GM19468 (cell line): ENCODE measurements around the gene SLC16A1.
"Not testable (repeated sequence)": the region's sequence is repeated elsewhere in the genome, so short reads cannot be mapped to it uniquely, and the experiment has no call there.

Experiments
- ATAC-seq: cut with Tn5 transposase; IDR thresholded peaks from one replicate; pipeline ENCODE4 v1.9.1; 2021; ENCODE audit warnings: mild to moderate bottlenecking, moderate library complexity, moderate number of reproducible peaks; ENCODE audit not compliant: unreplicated experiment; ENCODE audit errors: extremely low read depth

SLC16A1 gene

DNA sequence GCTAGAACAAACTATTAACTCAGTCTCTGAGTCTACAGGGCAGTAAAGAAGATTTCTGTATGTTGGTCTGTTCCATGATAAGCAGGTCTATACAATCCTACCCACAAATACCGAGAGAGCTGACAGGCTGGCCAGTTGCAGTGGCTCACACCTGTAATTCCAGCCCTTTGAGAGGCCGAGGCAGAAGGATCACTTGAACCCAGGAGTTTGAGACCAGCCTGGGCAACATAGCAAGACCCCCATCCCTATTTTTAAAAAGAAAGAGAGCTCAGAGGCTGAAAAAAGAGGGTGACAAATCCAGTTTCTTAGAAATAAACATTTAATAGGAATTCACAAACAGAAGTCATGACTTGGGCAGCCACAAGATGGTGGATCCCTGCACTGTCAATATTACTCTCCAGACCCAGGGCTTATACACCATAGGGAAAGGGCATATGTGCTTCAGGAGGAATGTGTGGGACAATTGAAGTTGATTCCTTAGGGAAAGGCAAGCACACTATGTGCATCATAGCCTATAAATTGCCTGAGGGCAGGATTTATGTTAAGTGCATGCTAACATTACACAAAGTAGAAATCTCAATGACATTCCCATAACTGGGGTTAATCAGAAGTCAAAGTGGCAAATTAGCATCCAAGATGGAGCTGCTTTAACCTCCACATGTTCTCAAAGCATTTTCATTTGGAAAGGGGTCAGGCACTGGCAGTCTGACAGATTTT is 66.8 kb downstream of the SLC16A1 start:
- no peak for ATAC-seq

DNA sequence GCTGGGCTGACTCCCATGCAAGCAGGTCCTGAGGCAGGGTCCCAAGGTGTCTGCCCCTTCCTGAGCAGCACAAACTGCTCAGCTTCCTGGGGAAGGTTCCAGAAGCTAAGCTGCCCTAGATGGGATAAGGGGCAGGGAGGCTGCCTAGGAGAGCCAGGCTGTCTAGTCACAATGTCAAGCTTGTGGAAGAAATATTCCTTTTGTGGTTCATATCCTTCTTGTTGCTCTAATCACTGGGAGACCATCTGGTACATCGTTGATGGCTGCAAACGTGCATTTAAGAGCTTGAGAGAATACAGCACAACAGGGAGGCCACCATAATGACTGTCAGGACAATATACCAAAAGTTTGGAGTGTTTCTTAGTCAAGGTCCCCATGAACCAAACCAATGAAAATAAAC is 67.4 kb downstream of the SLC16A1 start:
- no peak for ATAC-seq

DNA sequence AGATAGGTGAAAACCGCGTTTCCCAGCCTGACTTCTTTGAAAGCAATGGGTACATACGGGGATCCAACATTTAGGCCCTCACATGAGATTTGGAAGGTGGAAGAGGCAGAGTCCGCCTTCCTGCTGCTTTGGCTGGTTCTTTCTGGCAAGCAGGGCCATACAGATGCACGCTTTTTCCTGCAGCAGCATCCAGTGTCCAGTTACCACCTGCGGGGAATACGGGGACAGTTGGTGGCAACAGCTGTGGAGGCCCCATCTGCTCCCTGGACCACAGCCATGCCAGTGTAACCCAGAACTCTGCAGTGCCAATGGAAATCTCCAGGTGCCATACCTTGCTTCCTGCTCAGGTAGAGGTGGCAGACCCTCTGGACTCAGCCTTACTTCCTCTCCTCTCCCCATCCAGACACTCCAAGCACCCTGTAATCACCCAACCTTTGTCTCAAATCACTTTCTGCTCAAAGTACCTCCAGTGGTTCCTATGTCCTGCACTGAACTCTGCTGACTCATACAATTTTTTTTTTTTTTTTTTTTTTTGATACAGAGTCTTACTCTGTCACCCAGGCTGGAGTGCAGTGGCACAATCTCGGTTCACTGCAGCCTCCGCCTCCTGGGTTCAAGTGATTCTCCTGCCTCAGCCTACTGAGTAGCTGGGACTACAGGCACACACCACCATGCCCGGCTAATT is 68.3 kb downstream of the SLC16A1 start:
- ATAC-seq = no peak

DNA sequence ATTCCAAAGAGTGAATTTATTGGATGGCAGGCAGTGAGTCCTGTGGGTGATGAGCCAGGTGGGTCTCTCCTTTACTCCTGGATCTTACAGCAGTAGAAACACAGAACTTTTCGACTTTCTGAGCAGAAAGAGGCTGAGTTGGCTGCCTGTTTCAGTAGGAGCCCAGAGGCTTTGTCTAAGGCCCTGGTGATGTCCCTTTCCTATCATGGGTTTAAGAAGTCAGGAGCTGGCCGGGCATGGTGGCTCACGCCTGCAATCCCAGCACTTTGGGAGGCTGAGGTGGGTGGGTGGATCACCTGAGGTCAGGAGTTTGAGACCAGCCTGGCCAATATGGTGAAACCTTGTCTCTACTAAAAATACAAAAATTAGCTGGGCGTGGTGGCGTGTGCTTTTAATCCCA is 71.0 kb downstream of the SLC16A1 start:
- not testable (repeated sequence) for ATAC-seq

DNA sequence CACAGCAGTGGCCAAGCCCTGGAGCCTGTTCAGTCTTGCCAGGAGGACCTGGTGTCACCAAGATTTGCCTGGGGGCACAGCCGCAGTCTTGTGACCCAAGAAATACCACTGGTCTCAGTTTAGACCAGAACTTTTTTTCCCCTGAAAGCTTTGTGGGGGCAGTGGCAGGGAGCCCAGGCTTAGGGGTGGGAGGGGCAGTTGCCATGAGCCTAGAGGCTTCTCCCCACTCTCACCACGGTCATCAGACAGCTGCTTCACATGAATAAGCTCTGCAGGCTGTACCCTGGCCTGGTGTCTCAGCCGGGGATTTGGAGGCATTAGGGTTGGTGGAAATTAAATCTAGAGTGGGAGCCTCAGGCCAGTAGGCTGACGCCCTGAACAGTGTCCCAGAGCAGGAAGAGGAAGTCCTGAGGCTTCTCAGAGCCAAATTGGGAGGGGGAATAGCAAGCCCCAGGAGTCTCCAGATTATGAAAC is 73.7 kb downstream of the SLC16A1 start:
- no peak for ATAC-seq

DNA sequence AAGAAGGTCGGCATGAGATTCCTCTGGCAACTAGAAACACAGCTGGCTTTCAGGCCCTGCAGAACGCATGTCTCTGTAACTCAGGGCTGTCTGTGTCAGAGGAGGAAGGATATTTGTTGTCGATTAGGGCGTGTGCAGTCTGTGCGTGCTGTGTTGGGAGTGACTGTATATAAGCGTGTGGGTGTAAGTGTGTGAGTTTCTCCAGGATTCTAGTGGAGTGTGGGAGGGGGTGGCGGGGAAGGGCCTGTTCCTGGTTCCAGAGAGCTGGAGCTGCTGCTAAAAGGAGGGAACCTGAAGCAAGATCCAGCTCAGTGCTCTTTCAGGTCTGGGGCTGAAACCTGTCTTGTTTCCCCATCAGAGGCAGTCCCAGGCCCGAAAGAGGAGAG is 74.3 kb downstream of the SLC16A1 start:
- ATAC-seq = no peak

DNA sequence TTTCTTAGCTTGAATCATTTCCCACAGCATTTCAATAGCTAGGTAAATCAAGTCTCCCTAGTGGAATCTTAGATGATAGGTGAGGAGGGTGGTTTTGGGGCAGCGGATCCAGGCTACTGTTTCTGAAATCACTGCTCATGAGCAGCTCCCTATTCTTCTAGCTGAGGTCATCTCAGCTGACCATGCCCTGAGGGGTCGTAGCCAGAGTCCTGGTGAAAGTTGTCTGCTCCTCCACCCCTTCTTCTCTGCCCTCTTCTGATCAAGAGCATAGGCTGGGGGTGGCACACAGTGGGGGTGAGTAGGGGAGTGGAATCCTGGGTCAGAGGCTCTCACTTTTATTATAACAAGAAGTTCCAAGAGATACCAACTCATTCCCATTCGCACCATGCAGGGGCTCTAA is 76.2 kb downstream of the SLC16A1 start:
- no peak for ATAC-seq

DNA sequence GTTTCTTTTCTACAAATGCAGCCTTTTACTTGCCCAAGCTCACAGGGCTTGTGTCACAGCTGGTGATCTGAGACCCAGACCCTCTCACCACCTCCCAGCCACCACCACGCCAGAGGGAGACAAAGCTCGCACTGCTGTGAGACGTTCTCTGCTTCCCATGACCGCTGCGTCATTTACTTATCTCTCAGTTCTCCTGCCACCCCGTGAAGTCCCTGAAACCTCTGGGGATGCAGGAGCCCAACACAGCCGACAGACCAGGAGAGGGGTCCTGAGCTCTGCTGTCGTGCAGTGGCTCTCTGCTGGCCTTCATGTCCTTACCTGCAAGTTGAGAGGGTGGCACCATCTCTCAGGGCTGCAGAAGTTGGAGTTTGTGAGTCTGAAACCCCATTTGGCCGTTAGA is 77.7 kb downstream of the SLC16A1 start:
- no peak for ATAC-seq

DNA sequence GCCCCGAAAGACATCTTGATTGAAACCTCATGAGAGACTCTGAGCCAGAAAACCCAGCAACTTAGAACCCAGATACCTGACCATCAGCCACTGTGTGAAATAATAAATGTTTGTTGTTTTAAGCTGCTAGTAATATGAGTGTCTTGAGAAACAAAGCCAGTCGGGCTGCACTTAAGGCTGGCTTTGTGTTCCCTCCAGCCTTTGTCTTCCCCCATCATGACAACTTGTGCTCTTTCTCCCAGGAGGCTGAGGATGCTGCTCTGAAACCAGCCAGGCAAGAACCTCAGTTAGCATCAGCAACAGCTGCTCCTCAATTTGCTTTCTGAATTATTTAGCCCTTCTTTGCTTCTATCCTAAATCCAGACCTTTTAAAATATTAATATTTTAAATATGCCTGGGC is 78.2 kb downstream of the SLC16A1 start:
- ATAC-seq = no peak

DNA sequence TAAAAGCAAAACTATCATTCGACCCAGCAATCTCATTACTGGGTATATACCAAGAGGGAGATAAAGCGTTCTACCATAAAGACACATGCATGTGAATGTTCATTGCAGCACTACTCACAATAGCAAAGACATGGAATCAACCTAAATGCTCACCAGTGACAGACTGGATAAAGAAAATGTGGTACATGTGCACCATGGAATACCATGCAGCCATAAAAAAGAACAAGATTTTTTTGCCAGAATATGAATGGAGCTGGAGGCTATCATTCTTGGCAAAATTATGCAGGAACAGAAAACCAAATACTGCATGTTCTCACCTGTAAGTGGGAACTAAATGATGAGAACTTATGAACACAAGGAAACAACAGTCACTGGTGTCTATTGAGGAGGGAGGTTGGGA is 79.7 kb downstream of the SLC16A1 start:
- ATAC-seq = no peak

DNA sequence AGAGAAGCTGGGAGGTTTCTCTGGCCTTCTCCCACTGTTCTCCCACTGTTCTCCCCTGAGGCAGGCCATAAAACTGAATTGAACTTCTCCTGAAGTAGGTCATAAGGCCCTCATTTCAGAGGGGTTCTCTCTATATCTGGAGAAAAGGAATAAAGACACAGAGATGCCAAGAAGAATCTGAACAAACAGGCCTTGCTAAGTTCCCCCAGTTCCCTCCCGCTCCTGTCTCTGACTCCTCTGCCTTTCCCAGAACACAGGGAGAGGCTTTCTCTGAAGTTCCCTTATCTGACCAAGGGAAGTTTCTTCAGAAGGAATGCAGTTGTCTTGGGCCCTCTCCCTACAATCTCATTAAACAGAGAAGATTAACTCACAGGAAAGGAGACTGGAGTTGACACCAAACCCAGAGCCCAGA is 83.4 kb downstream of the SLC16A1 start:
- no peak for ATAC-seq

DNA sequence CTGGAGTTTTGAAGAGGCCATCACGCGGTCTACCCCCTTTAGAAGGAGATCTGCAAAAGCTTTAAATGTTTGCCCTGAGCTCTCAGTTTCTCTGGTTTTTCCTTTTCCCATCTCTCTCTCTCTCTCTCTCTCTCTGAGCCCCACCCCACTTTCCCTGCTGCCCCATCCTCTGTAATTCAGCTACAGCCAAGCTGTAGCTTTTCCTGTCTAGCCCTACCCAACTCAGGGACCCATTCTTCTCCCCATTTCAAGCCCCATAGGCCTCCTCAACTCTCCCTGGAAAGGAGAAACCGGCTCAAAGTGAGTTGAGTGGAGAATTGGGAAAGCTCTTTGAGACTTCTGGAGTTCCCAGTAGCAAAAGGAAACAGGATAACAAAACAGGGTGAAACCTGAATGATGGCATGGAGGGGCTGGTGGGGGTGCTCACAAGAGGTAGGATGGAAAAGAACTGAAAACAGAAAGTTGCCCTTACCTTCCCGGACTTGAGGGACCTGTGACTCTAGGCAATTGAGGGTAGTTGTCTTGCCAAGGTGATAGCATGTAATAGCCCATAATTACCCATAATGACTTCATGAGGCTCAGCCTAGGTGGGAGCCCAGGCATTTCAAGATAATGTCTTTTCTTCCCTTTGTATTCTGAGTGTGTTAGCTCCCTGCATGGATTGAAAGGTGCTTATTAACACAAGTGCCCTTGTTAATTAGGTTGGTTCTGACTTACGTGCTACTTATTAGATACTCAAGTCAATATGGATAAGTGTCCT is 84.9 kb downstream of the SLC16A1 start:
- no peak for ATAC-seq

DNA sequence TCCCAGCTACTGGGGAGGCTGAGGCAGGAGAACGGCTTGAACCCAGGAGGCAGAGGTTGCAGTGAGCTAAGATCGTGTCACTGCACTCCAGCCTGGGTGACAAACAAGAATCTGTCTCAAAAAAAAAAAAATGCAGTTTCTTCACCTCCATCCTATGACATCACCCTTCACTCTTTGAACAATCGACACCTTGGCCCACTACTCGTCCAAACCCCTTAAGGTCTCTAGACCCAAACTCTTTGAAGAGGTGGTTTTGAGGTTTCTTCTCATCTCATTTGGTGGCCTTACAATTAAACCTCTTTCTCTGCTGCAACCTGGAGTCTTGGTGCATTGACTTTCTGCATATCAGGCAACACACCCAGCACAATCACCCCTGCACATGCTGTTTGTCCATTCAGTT is 86.1 kb downstream of the SLC16A1 start:
- no peak for ATAC-seq

DNA sequence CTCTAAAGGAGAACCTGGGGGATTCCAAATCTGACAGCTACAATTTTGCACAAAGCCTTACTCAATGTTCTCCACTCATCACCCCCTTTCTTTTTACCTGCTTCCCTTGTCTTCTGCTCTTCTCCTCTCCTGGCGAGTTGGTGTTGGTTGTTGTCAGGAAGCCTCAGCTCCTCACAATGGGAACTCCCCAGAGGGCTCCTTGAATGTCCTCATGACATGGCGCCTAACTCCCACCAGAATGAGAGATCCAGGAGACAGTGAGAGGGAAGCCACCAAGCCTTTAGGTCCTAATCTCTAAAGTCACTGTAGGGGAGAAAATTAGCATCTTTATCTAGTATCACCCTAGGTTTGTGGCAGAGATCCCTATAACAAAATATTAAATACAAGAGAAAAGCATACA is 87.8 kb downstream of the SLC16A1 start:
- ATAC-seq = no peak

DNA sequence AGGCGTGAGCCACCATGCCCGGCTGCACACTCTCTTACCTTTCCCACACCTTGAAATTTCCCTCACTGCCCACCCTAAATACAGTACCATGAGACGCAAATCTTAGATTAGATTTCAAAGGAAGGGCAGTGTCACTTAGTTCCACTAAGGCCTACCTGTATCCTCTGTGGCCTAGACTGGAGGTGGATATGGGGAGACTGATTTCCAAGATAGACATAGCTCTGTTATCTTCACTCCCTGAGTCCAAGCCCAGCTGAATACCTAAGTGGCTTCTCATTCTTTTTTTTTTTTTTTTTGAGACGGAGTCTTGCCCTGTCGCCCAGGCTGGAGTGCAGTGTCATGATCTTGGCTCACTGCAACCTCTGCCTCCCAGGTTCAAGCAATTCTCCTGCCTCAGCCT is 89.0 kb downstream of the SLC16A1 start:
- no peak for ATAC-seq

DNA sequence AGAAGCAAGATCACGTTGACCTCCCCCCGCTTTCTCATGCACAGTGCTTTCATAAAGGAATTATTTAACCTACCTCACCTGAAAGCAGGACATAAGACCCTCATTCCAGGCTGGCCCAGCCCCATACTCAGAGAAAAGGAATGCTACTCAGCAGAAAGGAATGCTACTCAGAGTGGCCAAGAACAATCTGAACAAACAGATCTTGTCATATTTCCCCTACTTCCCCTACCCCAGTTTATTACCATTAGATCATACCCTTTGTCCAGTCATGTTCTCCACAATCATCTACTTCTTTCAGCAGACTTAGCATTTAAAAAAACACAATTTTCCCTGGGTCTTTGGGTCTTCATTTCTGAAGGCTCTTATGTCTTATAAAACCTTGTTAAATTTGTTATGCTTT is 89.8 kb downstream of the SLC16A1 start:
- no peak for ATAC-seq

DNA sequence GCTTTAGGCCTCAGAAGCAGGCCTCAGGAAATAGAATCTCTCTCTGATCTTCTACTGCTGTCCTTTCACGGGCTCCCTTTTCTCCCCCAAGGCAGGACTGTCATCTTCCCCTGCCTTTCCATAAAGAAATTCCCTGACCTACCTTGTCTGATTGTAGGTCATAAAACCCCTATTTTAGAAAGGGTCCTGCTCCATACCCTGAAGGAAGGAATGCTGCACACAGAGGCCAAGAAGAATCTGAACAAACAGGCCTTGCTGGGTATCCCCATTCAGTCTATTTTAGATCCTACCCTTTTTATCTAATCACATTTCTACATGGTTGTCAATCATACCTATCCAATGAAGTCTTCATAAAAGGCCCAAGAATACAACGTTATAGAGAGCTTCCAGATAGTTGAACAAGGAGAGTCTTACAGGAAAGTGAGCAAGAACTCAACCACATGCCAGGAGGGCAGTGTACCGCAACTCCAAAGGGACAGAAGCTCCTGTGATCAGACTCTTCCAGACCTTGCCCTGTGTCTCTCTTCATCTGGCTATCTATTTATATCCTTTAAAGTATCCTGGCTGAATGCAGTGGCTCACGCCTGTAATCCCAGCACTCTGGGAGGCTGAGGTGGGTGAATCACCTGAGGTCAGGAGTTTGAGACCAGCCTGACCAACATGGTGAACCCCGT is 93.1 kb downstream of the SLC16A1 start:
- ATAC-seq = no peak
